Stomach (tissue), 4 donors: ENCODE measurements around the gene KLC4.
A peak's percentile ranks its signal among the peaks of the same experiment; 100 is the strongest.

Experiments
- EP300 ChIP-seq: sonication (generic); formaldehyde crosslinking; IDR thresholded peaks from one replicate; pipeline ENCODE4 v1.6.1; 2017; ENCODE audit warnings: antibody characterized with exemption
- POLR2A ChIP-seq, 4 donors: fragments of 450-650 bp; IDR thresholded peaks; one replicate each; pipeline ENCODE4 v1.6.1; 2016; ENCODE audit warnings: antibody characterized with exemption in 4 of 4, control low read depth in 2 of 4, mild to moderate bottlenecking in 1 of 4, moderate library complexity in 1 of 4
- POLR2AphosphoS5 ChIP-seq, 3 donors: sonication (generic); formaldehyde crosslinking; IDR thresholded peaks; one replicate each; pipeline ENCODE4 v1.6.1; 2016; ENCODE audit warnings: antibody characterized with exemption in 3 of 3
- TF ChIP-seq, protein P1 (sequence below), 7 experiments: fragments of 450-650 bp in 4 of 7; fragments of 200-600 bp in 3 of 7; sonication (generic) in 3 of 7; IDR thresholded peaks; one replicate each; pipeline ENCODE4 v1.5.1; 2016 to 2019; ENCODE audit warnings: antibody characterized with exemption in 7 of 7, control low read depth in 2 of 7, mild to moderate bottlenecking in 1 of 7

DNA sequence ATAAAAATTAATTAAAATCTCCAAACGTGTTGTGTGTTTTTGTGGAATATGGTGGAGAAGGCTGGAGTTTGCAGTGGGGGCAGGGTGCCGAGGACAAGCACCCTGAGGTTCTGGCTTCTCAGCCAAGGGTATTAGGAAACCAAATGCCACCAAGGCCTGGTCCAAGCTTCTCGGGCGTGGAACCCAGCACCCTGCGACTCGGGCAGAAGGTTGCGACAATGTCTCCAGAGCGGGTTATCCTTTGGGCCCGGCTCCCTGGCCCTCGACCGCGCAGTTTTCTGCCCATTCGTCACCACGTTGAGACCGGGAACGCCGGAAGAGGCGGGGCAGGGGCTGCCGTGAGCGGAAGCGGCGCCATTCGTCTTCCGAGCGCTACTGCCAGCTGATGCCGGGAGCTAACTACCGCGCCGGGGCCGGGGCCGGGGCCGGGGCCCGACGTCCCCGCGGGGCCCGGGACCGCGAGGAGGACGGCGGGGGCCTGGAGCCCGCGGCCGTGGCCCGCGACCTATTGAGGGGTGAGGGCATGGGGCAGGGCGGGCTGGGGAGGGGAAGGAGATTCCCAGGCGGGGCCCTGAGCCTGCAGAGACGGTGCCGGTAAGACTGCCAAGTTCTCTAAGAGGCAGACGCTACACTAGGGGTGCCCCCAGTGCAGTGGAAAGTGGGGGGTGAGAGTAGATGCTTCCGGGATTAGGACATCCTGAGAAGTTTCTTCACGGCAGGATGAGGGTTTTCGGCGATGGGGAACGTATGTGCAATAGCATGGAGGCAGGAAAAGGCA is 38.0 kb upstream of the KLC4 start, which contains the start of gene RRP36:
- TF ChIP-seq, protein P1, sequence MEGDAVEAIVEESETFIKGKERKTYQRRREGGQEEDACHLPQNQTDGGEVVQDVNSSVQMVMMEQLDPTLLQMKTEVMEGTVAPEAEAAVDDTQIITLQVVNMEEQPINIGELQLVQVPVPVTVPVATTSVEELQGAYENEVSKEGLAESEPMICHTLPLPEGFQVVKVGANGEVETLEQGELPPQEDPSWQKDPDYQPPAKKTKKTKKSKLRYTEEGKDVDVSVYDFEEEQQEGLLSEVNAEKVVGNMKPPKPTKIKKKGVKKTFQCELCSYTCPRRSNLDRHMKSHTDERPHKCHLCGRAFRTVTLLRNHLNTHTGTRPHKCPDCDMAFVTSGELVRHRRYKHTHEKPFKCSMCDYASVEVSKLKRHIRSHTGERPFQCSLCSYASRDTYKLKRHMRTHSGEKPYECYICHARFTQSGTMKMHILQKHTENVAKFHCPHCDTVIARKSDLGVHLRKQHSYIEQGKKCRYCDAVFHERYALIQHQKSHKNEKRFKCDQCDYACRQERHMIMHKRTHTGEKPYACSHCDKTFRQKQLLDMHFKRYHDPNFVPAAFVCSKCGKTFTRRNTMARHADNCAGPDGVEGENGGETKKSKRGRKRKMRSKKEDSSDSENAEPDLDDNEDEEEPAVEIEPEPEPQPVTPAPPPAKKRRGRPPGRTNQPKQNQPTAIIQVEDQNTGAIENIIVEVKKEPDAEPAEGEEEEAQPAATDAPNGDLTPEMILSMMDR (IDR thresholded peaks at IDR 0.05) = no peak
- TF ChIP-seq POLR2AphosphoS5 (IDR thresholded peaks at IDR 0.05) (peak; percentile 22 to 91 (median 65)), POLR2A (IDR thresholded peaks at IDR 0.05) (no peak), EP300 (no peak)
